Duodenal mucosa (tissue), 2 donors: ENCODE data around the gene CCDC175.

Source experiments
- H3K27ac ChIP-seq: one replicate; pipeline ENCODE4 v1.7.0; 2013; ENCODE audit warnings: low read depth, low read length
- H3K27me3 ChIP-seq, 2 donors: one replicate each; pipeline ENCODE4 v1.7.0; 2013; ENCODE audit warnings: low read length in 2 of 2, control low read depth in 1 of 2; ENCODE audit not compliant: insufficient read depth in 2 of 2, control insufficient read depth in 1 of 2
- H3K36me3 ChIP-seq, 2 donors: one replicate each; pipeline ENCODE4 v1.7.0; 2013; ENCODE audit warnings: low read length in 2 of 2, control low read depth in 1 of 2; ENCODE audit not compliant: insufficient read depth in 2 of 2, control insufficient read depth in 1 of 2
- H3K4me1 ChIP-seq, 2 donors: one replicate each; pipeline ENCODE4 v1.7.0; 2013; ENCODE audit warnings: low read length in 2 of 2, control low read depth in 1 of 2; ENCODE audit not compliant: insufficient read depth in 2 of 2, control insufficient read depth in 1 of 2
- H3K4me3 ChIP-seq, 2 donors: one replicate each; pipeline ENCODE4 v1.7.0; 2013; ENCODE audit warnings: low read length in 2 of 2, low read depth in 1 of 2
- H3K9ac ChIP-seq, 2 donors: one replicate each; pipeline ENCODE4 v1.7.0; 2013; ENCODE audit warnings: low read length in 2 of 2, low read depth in 1 of 2
- H3K9me3 ChIP-seq, 2 donors: one replicate each; pipeline ENCODE4 v1.7.0; 2013; ENCODE audit warnings: low read length in 2 of 2, control low read depth in 1 of 2; ENCODE audit not compliant: control insufficient read depth in 1 of 2

The CCDC175 gene

GRCh38 chr14:59483819-59484638 lies 92.6 kb downstream of the CCDC175 start, which contains the start of the genes JKAMP and L3HYPDH:
JKAMP (plus strand) TSS chr14:59484517; CDS start chr14:59484590, 73 bp downstream.
L3HYPDH (minus strand) TSS chr14:59484408; CDS start chr14:59484316, 92 bp downstream.
- Histone ChIP-seq H3K36me3 (peaks cover under 1 to 3% of the 10 kb centered on the region in 2 donors), H3K9ac (peak within 1 kb of the TSS; percentile 76 to 85), H3K9me3 (no peaks in the 10 kb centered on the region), H3K4me1 (peaks cover 46% of the 10 kb centered on the region in 2 donors), H3K27ac (peak within 1 kb of the TSS; percentile 79), H3K27me3 (no peaks in the 10 kb centered on the region), H3K4me3 (peak within 1 kb of the TSS; percentile 80 to 99)

DNA sequence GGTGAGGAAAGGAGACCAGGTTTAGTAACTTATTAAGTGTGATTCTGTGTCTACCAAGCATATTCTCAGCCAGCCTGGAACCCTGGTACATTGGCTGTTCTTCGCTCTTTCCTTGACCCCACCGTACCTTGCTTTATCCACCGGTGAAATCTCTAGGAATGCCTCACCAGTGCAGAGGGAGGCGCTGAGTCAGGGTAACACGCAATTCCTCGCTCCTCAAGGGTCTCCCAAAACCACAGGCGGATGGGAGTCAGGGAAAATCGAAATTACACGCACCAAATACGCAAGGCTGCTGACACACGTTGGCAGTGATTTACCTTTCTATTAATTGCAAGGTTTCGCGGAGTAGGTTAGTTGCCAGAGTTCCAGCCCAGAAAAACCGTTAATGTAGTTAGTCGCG lies 93.2 kb downstream of the CCDC175 start:
- H3K9me3 ChIP-seq, result no peaks in the 10 kb centered on the region
- no peaks in the 10 kb centered on the region for H3K36me3 ChIP-seq
- peak overlapping the region; percentile 79 for H3K27ac ChIP-seq
- H3K4me3 ChIP-seq, result peak overlapping the region; percentile 80 to 99
- H3K4me1 ChIP-seq, result peaks cover 39 to 40% of the 10 kb centered on the region in 2 donors
- no peaks in the 10 kb centered on the region for H3K27me3 ChIP-seq
- peak overlapping the region; percentile 76 to 85 for H3K9ac ChIP-seq

- peak overlapping the region; percentile 76 to 85 for H3K9ac ChIP-seq
- no peaks in the 10 kb centered on the region for H3K9me3 ChIP-seq
- peak overlapping the region; percentile 4 for H3K27ac ChIP-seq
- H3K36me3 ChIP-seq, result no peaks in the 10 kb centered on the region
- peaks cover 36 to 38% of the 10 kb centered on the region in 2 donors for H3K4me1 ChIP-seq
- H3K27me3 ChIP-seq, result no peaks in the 10 kb centered on the region
- peak overlapping the region; percentile 80 to 99 for H3K4me3 ChIP-seq
These were observed 93.9 kb downstream of the CCDC175 start for GRCh38 chr14:59482541-59483331.

DNA sequence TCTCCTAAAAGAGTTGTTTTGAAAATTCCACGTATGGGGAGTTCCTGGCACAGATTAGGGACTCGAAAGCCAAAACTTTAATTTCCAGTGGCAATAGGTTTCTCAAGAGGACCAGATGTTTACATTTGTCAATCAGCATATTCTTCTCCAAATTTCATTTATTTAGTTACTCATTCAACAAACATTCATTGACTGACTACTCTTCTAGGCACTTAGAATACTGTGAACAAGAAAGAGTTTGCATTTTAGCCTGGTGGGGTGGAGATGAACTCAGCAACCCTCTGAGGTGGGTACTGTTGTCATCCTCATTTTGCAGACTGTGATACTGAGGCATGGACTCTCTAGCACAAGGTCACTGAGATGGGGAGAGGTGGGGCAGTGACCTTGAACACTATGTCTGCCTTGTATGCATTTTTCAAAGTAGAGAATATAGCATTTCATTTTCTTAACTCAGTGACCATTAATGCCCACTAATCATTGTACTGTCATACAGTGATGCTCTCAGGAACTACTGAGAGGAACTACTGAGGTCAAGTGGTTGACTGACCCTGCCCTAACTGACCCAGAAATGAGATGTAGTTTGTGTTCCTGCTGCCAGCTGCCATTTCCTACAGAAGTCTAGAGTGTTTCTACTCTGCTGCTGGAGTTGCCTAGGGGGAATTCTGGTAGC lies 94.6 kb downstream of the CCDC175 start:
- Histone ChIP-seq H3K27me3 (no peaks in the 10 kb centered on the region), H3K4me3 (peak overlapping the region; percentile 80 to 99), H3K27ac (no peak overlapping the region), H3K4me1 (peaks cover 36 to 38% of the 10 kb centered on the region in 2 donors), H3K9ac (peak overlapping the region in 1 of 2 donors; percentile 76), H3K36me3 (no peaks in the 10 kb centered on the region), H3K9me3 (no peaks in the 10 kb centered on the region)

- H3K4me1 ChIP-seq, result peaks cover 36 to 38% of the 10 kb centered on the region in 2 donors
- H3K9me3 ChIP-seq, result no peaks in the 10 kb centered on the region
- H3K36me3 ChIP-seq, result peaks cover 0 to 5% of the 10 kb centered on the region in 2 donors
- no peak overlapping the region for H3K9ac ChIP-seq
- H3K27ac ChIP-seq, result no peak overlapping the region
- H3K27me3 ChIP-seq, result no peaks in the 10 kb centered on the region
- H3K4me3 ChIP-seq, result no peak overlapping the region
These were observed 95.2 kb downstream of the CCDC175 start for GRCh38 chr14:59481407-59481806.

DNA sequence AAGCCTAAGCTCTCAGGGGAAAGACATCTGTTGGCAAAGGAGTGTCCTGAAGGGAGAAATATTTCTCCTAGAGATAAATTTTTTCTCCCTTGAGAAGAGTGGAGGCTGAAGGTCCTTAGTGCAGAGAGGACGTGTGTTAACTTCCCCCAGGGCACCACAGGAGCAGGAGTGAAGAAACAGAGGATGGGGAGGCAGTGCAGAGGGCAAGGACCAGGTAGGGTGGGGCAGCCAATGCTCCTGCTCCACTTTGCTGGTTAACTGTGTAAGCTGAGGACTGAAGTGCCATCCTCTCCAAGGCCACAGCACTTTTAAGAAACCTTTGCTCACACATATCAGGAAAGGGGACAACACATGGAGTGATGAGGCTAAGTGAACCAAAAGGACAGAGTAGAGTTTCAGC lies 96.4 kb downstream of the CCDC175 start:
- no peak overlapping the region for H3K4me3 ChIP-seq
- H3K27me3 ChIP-seq, result no peaks in the 10 kb centered on the region
- no peak overlapping the region for H3K27ac ChIP-seq
- peaks cover 3 to 14% of the 10 kb centered on the region in 2 donors for H3K36me3 ChIP-seq
- H3K9me3 ChIP-seq, result no peaks in the 10 kb centered on the region
- no peak overlapping the region for H3K9ac ChIP-seq
- H3K4me1 ChIP-seq, result peaks cover 28 to 30% of the 10 kb centered on the region in 2 donors

DNA sequence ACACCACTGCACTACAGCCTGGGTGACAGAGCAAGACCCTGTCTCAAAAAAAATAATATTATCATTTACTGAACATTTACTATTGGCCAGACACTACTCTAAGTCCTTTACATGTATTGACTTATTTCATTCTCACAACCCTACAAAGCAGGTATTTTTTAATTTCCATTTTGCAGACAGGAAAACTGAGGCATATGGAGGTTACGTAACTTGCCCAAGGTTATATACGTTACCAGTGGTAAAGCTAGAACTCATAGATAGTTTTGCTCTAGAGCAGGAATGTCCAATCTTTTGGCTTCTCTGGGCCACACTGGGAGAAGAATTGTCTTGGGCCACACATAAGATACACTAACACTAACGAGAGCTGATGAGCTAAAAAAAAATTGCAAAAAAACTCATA lies 98.1 kb downstream of the CCDC175 start:
- H3K27ac ChIP-seq, result no peak overlapping the region
- peaks cover 3 to 22% of the 10 kb centered on the region in 2 donors for H3K36me3 ChIP-seq

DNA sequence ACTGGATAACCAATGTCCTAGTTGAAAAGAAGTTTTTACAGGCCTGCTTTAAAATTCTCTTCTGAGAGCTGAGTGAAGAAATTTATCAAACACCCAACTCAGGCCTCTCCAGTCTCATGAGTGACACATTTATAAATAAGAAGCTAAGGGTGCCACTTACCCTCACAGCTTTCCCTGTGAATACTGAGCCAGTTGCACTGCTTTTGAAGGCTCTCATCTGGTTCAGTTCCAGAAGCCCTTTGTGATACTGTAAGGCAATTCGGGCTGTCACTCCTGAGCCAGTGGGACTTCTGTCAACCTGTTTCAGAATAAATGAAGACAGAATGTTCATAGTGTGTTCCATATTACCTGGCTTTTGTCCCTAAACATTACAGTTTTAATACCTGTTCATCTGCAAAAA lies 100.9 kb downstream of the CCDC175 start:
- peaks cover 3 to 22% of the 10 kb centered on the region in 2 donors for H3K36me3 ChIP-seq
- no peaks in the 10 kb centered on the region for H3K27me3 ChIP-seq
- H3K9me3 ChIP-seq, result no peaks in the 10 kb centered on the region
- no peak overlapping the region for H3K27ac ChIP-seq
- H3K4me3 ChIP-seq, result no peak overlapping the region
- no peak overlapping the region for H3K9ac ChIP-seq
- H3K4me1 ChIP-seq, result peaks cover 6 to 7% of the 10 kb centered on the region in 2 donors

More for the DNA sequence above, 98.1 kb downstream of the CCDC175 start:
- Histone ChIP-seq H3K4me3 (no peak overlapping the region), H3K9me3 (no peaks in the 10 kb centered on the region), H3K27me3 (no peaks in the 10 kb centered on the region), H3K9ac (no peak overlapping the region), H3K4me1 (peaks cover 28% of the 10 kb centered on the region in 2 donors)

- Histone ChIP-seq H3K4me3 (no peak overlapping the region), H3K9ac (no peak overlapping the region), H3K36me3 (peaks cover 3 to 22% of the 10 kb centered on the region in 2 donors), H3K4me1 (no peaks in the 10 kb centered on the region), H3K27ac (no peak overlapping the region), H3K9me3 (no peaks in the 10 kb centered on the region), H3K27me3 (no peaks in the 10 kb centered on the region)
These were observed 102.4 kb downstream of the CCDC175 start for GRCh38 chr14:59474172-59474571.
